HG02588 (cell line): Measurements from ENCODE around the gene AGBL4.

Source experiments
- ATAC-seq: cut with Tn5 transposase; IDR thresholded peaks from one replicate; pipeline ENCODE4 v1.9.1; 2021; ENCODE audit warnings: mild to moderate bottlenecking, moderate library complexity; ENCODE audit not compliant: unreplicated experiment

The AGBL4 gene

GRCh38 chr1:48916130-48917069, 1107.4 kb downstream of the AGBL4 start:
- no peak for ATAC-seq

DNA sequence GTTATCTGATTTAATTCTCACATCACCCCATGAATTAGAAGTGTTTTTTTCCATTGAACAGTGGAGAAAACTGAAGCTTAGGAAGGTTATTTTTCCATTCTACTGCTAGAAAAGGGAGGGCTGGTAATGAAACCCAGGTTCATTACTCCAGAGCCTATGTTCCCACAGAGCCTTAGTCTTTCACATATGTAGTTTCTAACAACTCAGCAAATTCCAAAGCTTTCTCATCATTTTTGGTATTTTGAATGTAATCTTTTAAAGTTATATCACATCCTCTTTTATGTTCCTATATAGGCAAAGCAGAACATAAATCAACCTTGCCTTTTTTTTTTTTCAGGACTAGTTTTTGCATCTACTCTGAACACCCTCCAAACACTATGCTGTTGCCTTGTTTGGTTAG, 1115.1 kb downstream of the AGBL4 start:
- ATAC-seq = no peak

DNA sequence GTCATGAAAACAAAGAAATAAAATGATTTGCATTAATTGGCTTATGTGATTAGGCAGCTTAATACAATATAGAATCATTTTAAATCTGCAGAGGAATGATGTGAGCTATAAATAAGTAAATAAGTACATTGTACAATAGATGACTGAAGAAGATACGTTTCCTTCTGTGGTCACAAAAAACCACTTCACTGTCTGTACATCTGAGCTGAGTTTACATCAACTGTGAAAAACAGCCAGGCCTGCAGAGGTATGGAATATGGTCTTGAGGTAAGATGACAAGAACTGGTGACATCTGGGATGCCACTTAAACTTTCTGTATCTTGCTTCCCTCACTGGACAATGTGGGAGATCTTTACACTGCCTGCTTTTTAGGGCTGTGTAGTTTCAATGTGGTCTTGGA, 1117.0 kb downstream of the AGBL4 start:
- ATAC-seq = no peak

DNA sequence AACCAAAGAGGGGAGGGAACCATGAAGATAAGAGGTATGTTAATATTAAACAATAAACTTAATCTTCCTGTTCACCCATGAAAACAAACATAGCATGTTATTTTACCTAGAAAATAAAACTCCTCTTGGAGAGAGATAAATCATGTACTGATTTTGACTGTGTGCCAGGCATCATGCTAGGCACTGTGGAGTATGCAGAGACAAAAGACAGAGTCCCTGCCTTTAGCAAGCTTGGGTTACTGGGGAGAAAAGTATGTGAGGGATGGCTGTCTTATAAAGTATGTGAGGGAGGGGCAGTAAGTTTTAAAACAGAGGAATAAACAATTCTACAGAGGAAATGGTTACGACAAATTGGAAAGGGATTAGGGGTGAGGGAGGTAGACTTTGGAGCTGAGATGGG, 1117.6 kb downstream of the AGBL4 start:
- ATAC-seq = no peak

DNA sequence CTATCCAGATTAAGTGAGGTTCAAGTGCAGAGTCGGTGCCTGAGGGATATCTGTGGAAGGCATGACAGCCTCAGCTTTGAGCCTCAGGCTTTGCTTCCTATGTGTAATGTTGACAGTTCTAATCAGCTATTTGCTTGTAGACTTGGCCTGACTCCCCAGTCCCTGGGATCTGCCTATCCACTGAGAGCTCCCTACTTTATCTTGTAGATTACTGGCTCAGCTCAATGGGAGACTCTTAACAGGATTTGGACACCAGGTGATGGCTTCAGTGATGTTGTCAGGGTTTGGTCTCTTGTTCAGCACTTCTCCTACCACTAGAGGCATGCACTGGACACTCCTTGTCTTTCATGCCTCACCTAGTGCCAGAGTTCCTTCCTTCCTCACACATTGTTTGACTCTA, 1120.5 kb downstream of the AGBL4 start:
- no peak for ATAC-seq

DNA sequence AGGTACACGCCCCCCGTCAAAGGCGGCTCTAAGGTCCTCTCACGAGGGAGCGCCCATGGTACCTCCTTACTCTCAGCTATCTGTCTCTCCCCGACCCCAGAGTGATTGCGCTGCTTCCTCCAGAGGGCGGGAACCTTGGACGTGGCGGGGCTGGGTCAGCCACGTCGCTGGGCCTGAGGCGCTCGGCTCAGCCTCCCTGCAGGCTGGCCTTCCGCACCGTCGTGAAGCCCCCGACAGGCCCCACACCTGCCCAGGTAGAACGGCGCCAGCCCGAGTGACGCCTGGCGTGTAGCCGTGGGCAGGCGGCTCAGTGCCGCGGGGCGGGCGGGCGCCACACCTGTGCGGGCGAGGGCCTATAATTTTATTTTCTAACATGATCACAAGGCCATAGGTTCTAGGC, 1124.9 kb downstream of the AGBL4 start:
- no peak for ATAC-seq

DNA sequence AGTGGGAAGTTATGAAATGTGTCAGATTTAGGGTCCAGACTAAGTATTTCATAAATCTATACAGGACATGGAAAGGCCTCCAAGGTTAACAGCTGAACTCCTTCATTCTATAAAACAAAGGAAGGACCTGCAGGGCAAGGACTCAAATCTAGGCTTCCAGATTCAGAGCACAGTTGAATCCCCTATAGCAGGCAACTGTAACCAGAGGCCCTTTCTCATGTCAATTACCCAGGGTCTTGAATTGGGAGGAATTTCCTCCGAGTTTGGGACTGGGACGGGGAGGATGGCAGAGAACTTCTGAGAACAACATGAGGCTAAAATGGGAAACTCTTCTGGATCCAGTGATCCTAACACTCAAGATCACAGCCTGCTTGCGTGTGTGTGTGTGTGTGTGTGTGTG, 1134.1 kb downstream of the AGBL4 start:
- ATAC-seq = no peak

DNA sequence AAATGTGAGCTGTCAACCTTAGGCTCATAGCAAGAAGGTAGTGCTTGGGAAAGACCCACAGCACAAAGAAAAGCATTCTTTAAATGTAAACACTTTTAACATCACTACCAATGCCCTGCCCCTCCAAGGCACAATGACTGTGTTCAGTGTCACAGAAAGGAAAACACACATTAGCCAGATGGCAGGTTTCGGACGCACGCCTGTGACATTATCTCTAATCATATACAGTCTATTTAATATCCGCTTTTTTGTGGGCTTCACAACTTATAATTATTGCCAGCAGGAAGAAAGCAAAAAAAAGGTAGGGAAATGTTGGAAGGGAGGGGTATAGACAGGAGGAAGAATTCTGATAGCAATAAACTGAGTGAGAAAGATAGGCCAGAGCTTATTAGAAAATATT, 1134.7 kb downstream of the AGBL4 start:
- no peak for ATAC-seq

DNA sequence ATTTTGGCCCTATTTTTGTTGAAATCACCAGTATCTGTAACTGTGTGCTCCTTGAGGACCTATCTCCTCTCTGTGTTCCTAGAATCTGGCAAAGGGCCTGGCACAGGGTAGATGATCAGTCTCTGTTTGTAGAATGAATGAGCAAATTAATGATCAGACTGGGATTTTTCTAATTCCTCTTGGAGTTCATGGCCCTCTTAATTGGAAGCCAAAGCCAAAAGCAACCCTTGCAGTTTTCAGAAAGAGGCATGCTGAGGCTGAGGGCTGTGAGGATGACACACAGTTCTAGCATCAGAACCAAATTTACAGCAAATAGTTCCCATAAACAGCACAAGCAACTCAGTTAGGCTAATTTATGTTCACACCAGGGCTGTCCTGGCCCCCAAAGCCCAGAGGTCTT, 1136.0 kb downstream of the AGBL4 start:
- no peak for ATAC-seq

- no peak for ATAC-seq
These were observed 1141.7 kb downstream of the AGBL4 start for GRCh38 chr1:48882020-48882419.

DNA sequence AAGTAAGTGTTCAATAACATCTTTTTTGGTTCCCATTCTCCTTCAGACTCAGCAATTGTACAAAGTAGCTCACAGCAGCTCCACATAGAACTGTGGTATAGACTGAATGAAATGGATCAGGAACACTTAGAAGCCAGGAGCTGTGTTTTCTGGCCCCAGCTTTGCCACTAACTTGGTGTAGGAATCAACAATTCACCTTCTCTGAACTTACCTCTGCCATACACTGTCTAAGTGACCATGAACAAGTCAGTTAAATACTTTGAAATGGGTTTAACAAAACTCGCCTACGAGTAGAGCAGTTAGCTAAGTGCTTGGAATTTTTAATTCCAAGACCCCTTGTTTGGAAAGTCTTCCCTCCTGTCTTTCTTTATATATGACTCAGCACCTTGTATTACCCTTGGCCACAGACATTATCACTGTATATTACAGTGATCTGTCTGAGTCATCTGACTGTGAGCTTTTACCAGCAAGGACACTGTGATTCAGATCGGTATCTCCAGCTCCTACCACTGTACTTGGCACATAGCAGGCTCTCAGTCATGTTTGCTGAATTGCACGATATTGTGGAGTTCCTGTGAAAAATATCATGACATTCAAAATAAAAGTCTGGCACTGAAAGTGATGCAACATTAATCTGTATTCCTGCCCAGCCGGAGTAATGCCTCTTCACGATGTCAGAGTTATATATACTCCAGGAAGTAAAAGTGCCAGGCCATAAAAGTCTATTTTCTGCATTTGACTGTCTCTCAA, 1145.4 kb downstream of the AGBL4 start:
- ATAC-seq = no peak

GRCh38 chr1:48876330-48876785, 1147.4 kb downstream of the AGBL4 start:
- ATAC-seq = no peak

GRCh38 chr1:48875552-48876329, 1148.0 kb downstream of the AGBL4 start:
- no peak for ATAC-seq

DNA sequence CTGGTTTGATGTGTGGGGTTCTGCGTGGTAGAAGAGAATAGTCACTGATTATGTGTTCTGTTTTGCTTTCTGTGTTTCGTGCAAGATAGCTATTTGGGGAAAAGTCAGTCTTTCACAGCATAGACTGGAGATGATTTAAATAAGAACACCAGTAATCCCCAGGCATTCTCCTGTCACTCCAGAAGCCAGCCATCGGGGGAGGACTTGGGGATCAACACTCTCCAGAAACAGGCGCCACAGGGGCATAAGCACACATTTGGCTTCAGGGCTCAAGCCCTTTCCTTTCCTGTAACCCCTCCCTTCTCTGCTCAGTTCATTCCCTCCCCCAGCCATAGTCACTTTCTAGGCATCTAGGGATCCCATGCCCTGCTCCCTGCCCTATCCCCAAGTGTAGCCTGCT, 1149.8 kb downstream of the AGBL4 start:
- no peak for ATAC-seq

DNA sequence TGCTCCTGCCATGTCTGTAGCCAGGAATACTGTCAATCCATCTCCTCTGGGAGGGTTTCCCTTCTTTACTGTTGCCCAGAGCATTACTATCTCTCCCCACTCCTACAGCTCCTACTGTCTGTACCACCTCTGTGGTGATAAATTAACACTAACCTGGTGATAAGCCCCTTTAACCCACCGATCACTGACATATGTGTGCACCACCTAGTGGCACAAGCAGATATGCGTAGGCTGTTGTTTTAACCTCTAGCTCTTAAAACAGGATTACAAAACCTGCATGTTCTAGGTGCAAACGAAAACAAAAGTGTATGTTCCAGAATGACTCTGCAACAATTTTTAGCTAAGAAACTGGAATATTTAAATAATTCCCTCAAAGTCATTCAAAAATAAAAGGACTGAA, 1153.2 kb downstream of the AGBL4 start:
- ATAC-seq = no peak

DNA sequence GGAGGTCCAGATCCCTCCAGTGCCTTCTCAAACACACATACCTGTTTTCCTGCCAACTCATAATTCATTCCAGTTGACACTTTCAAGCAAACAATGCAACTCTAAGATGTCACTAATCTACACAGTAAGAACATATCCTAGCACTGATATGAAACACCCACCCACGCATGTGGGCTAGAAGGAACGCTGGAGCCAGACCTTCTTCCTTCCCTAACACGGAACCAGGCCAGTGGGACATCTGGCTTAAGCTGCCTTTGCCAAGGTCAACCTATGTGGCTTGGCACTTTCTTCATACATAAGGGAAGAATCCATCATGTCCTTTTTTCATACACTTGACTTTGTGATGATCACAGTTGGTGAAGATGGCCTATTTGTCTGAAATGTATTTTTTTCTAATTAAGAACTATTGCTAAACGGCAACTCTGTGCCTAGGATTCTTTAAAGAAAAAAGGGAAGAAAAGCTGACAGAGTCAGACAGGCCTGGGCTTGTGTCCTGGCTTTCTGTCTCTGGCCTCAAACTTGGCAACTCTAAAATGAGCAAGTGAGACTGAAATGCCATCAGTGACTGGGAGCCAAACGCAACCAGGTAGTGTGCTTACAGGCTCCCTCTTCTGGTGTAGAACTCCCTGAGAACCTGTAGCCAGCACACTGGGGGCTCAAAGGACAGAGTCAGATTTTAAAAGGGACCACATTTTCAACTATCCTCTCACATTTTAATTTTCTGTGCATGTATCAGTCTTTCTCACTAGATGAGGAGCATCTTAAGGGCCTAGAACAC, 1154.4 kb downstream of the AGBL4 start:
- no peak for ATAC-seq

DNA sequence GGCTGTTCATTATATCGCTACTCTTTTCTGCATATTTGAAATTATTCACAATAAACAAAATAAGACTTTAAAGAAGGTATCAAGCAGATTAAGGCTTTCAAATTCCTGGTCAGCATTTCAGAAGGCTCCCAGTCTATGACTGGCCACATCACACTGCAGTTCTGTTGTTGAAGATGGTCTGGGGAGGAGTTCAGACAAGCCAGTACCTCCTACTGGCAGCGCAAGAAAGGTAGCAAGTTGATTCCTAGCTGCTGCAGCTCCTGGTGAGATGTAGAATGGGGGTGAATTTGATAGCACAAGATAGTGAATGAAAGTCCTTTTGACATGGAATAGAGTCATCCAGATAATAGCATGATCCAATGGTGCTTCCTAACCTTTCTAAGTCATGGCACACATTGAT, 1158.8 kb downstream of the AGBL4 start:
- ATAC-seq = no peak

DNA sequence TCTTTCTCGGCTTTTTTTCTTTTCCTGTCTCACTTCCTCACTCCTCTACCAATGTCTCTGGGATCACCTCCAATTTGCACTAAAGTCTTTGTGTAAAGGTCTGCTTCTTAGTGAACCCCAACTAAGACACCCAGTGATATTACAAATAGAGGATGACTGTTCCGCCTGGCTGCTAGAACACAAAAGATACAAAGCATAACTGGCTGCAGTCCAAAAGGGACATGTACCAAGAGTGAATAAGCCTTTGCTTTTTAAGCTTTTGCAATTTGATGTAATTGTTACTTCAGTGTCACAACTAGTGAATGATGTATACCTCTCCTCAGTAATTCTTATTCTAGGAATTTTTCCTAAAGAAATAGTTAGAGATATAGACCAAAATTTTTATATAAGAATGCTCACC, 1164.3 kb downstream of the AGBL4 start:
- no peak for ATAC-seq

- ATAC-seq = no peak
These were observed 1165.4 kb downstream of the AGBL4 start for GRCh38 chr1:48858200-48858920.

- no peak for ATAC-seq
These were observed 1170.7 kb downstream of the AGBL4 start for GRCh38 chr1:48853006-48853405.
